Parathyroid adenoma (tissue), 2 donors: ENCODE data around the gene TEX35.

ENCODE experiments used
- H2AFZ ChIP-seq: fragments of 300-600 bp; sonication (generic); one replicate; pipeline ENCODE4 v1.7.0; 2017; ENCODE audit warnings: antibody characterized with exemption, mild to moderate bottlenecking
- H3K27ac ChIP-seq: fragments of 300-600 bp; sonication (generic); one replicate; pipeline ENCODE4 v1.7.0; 2017
- H3K27me3 ChIP-seq: fragments of 300-600 bp; sonication (generic); one replicate; pipeline ENCODE4 v1.7.0; 2017; ENCODE audit warnings: low read length; ENCODE audit not compliant: control insufficient read depth, insufficient read depth
- H3K36me3 ChIP-seq: fragments of 300-600 bp; sonication (generic); one replicate; pipeline ENCODE4 v1.7.0; 2017; ENCODE audit warnings: low read length; ENCODE audit not compliant: control insufficient read depth, insufficient read depth
- H3K4me1 ChIP-seq: fragments of 300-600 bp; sonication (generic); one replicate; pipeline ENCODE4 v1.7.0; 2017; ENCODE audit warnings: control low read depth
- H3K4me2 ChIP-seq: fragments of 300-600 bp; sonication (generic); one replicate; pipeline ENCODE4 v1.7.0; 2017; ENCODE audit warnings: low read length
- H3K4me3 ChIP-seq: fragments of 300-600 bp; sonication (generic); one replicate; pipeline ENCODE4 v1.7.0; 2017; ENCODE audit warnings: low read depth, low read length
- H3K79me2 ChIP-seq: fragments of 300-600 bp; sonication (generic); one replicate; pipeline ENCODE4 v1.7.0; 2017; ENCODE audit warnings: control low read depth
- H3K9ac ChIP-seq: fragments of 300-600 bp; sonication (generic); one replicate; pipeline ENCODE4 v1.7.0; 2017; ENCODE audit warnings: mild to moderate bottlenecking
- H3K9me3 ChIP-seq: fragments of 300-600 bp; sonication (generic); one replicate; pipeline ENCODE4 v1.7.0; 2017; ENCODE audit warnings: low read length; ENCODE audit not compliant: control insufficient read depth
- CTCF ChIP-seq: fragments of 300-600 bp; sonication (generic); IDR thresholded peaks from one replicate; pipeline ENCODE4 v1.7.0; 2017; ENCODE audit warnings: antibody characterized with exemption, mild to moderate bottlenecking
- donor health status: primary hyperparathyroidism.

TEX35 gene

DNA sequence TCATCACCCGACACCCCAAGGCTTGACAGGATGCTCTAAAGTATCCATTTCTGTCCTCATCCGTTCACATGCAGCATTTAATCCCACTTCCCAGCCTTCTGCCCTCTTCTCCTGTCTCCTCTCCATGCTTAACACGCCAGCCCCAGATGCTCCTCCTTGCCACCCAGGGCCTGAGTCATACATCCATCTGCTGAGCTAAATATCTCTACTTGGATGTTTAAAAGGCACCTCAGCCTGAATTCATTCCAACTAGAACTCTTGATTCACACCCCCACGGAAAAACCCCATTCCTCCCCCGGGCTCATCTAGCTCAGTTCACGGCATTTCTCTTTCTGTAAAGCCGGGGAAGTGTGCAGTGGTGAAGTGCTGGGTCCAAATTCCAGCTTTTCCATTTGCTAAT, 27.7 kb downstream of the TEX35 start:
- H3K9ac ChIP-seq, result no peak overlapping the region
- H3K27me3 ChIP-seq, result no peaks in the 10 kb centered on the region
- H3K36me3 ChIP-seq, result no peaks in the 10 kb centered on the region
- no peak for TF ChIP-seq CTCF
- H2AFZ ChIP-seq, result no peak overlapping the region
- H3K4me3 ChIP-seq, result no peak overlapping the region
- no peak overlapping the region for H3K27ac ChIP-seq
- peaks cover 3% of the 10 kb centered on the region for H3K4me1 ChIP-seq
- H3K9me3 ChIP-seq, result no peaks in the 10 kb centered on the region
- no peaks in the 10 kb centered on the region for H3K79me2 ChIP-seq
- no peak overlapping the region for H3K4me2 ChIP-seq

- H3K9ac ChIP-seq, result no peak overlapping the region
- H3K4me3 ChIP-seq, result no peak overlapping the region
- no peaks in the 10 kb centered on the region for H3K36me3 ChIP-seq
- peak overlapping the region; percentile 96 for H2AFZ ChIP-seq
- H3K4me1 ChIP-seq, result peaks cover 3% of the 10 kb centered on the region
- no peaks in the 10 kb centered on the region for H3K9me3 ChIP-seq
- H3K79me2 ChIP-seq, result no peaks in the 10 kb centered on the region
- no peak for TF ChIP-seq CTCF
- H3K4me2 ChIP-seq, result peak overlapping the region; percentile 99
- no peaks in the 10 kb centered on the region for H3K27me3 ChIP-seq
- no peak overlapping the region for H3K27ac ChIP-seq
Measured at GRCh38 chr1:178541379-178541778, 28.5 kb downstream of the TEX35 start.

DNA sequence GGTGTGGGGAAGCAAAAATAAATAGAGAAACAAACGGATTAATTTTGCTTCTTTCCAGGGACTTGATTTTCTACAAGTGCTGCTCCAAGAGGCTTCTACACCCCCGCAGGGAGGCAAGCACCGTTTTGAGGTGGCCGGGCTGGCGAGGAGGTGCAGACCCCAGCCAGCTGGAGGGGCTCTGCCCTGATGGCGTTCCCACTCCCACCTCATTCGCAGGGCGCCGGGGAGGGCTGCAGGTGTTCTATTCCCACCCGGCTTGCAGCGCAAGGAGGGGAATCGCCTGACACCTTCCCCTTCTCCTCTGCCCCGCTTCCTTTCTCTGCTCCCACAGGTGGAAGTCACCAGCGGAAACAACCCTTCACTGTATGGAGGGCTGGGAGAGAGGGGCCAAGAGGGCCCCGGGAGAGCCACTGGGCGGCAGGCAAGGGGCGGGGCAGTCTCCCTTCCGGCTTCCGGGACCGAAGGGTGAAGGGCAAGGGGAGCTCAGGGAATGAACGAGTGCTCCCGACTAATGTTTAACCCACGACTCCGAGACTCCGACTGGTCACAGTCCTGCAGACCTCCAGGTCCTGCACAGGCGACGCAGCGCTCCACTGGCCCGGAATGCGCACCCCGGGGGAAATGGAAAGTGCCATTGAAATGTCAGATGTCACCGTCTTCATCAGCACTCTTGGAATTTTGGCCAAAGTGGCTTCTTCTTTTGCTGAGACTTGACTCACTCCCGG, 29.1 kb downstream of the TEX35 start:
- no peak for TF ChIP-seq CTCF
- Histone ChIP-seq H3K36me3 (no peaks in the 10 kb centered on the region), H3K79me2 (no peaks in the 10 kb centered on the region), H3K27ac (peak overlapping the region; percentile 60), H3K4me2 (peak overlapping the region; percentile 99), H3K27me3 (no peaks in the 10 kb centered on the region), H3K9me3 (no peaks in the 10 kb centered on the region), H2AFZ (peak overlapping the region; percentile 96), H3K4me1 (peaks cover 3% of the 10 kb centered on the region), H3K4me3 (peak overlapping the region; percentile 84), H3K9ac (no peak overlapping the region)

- peak; percentile 86 for TF ChIP-seq CTCF
- peak overlapping the region; percentile 60 for H3K27ac ChIP-seq
- no peaks in the 10 kb centered on the region for H3K79me2 ChIP-seq
Measured at GRCh38 chr1:178542554-178543289, 29.8 kb downstream of the TEX35 start.

More at GRCh38 chr1:178542554-178543289, 29.8 kb downstream of the TEX35 start:
- no peaks in the 10 kb centered on the region for H3K9me3 ChIP-seq
- no peaks in the 10 kb centered on the region for H3K36me3 ChIP-seq
- H3K4me1 ChIP-seq, result peaks cover 3% of the 10 kb centered on the region
- H3K4me3 ChIP-seq, result peak overlapping the region; percentile 84
- peak overlapping the region; percentile 96 for H2AFZ ChIP-seq
- H3K27me3 ChIP-seq, result no peaks in the 10 kb centered on the region
- H3K9ac ChIP-seq, result no peak overlapping the region
- peak overlapping the region; percentile 99 for H3K4me2 ChIP-seq
